HCT116 (cell line): ENCODE measurements around the gene ARHGEF3. TPM values are rescaled to one million over a fixed set of nuclear protein-coding genes. Genes with fewer than 3 reads are reported as not detected.

Source experiments
- ATAC-seq: fragments of 200-7000 bp; cut with Tn5 transposase; 2 replicates; pipeline ENCODE4 v1.9.1; 2020; ENCODE audit warnings: mild to moderate bottlenecking, moderate library complexity
- BruUV-seq: library from RNA; stranded (reverse); fragments of 400-500 nt; replicated peaks from 2 replicates; lab custom pipeline; 2021; lab: Mats Ljungman, UMichigan
- CTCF ChIA-PET: fragments of 300-600 bp; sonication (Branson Sonifier 250); formaldehyde crosslinking; loops from one replicate; lab custom pipeline; 2021; ENCODE audit warnings: antibody characterized with exemption; lab: Charles Lee
- POLR2A ChIA-PET: fragments of 300-600, 350-600 bp; sonication (Branson Sonifier 250); formaldehyde crosslinking; loops from one replicate; lab custom pipeline; 2021; ENCODE audit warnings: antibody characterized with exemption; lab: Charles Lee
- RAD21 ChIA-PET, 2 experiments: fragments of 300-600 bp; sonication (Branson Sonifier 250); formaldehyde crosslinking; loops; one replicate each; lab custom pipeline; 2023; ENCODE audit warnings: low total read pairs in 2 of 2; ENCODE audit not compliant: uncharacterized antibody in 2 of 2, unreplicated experiment in 2 of 2, low non-redundant PET in 1 of 2; lab: Charles Lee
- DNase-seq: peaks from one replicate; pipeline ENCODE4 v3.0.0-alpha.2; 2010; ENCODE audit warnings: low read depth, low spot score
- H2AFZ ChIP-seq: fragments of 200-600 bp; shearing (Covaris generic), sonication (generic); 2 replicates; pipeline ENCODE4 v1.6.1; 2017; ENCODE audit warnings: low read depth, mixed run types, mixed read lengths, antibody characterized with exemption, low read length; ENCODE audit not compliant: poor library complexity, severe bottlenecking
- H3K27ac ChIP-seq: 2 replicates; pipeline ENCODE4 v1.5.1; 2012; ENCODE audit warnings: low read depth, low read length
- H3K27me3 ChIP-seq: fragments of 200-600 bp; sonication (generic); 2 replicates; pipeline ENCODE4 v1.6.1; 2016; ENCODE audit warnings: mixed run types, low read length, mixed read lengths; ENCODE audit not compliant: insufficient read depth
- H3K36me3 ChIP-seq, 2 experiments: fragments of 200-500 bp in 1 of 2; fragments of 200-600 bp in 1 of 2; sonication (Bioruptor generic) in 1 of 2; sonication (generic) in 1 of 2; 2 replicates each; pipeline versions ENCODE4 v1.5.1 to v1.6.1; 2014 to 2016; ENCODE audit warnings: low read length in 2 of 2, inconsistent platforms in 1 of 2, mixed read lengths in 1 of 2, mixed run types in 1 of 2; ENCODE audit not compliant: insufficient read depth in 2 of 2, control insufficient read depth in 1 of 2
- H3K4me1 ChIP-seq, 2 experiments: fragments of 200-600 bp in 1 of 2; sonication (generic) in 1 of 2; 2 replicates each; pipeline versions ENCODE4 v1.5.1 to v1.6.1; 2012 to 2017; ENCODE audit warnings: low read length in 2 of 2, inconsistent platforms in 1 of 2, mild to moderate bottlenecking in 1 of 2, mixed read lengths in 1 of 2, mixed run types in 1 of 2, moderate library complexity in 1 of 2; ENCODE audit not compliant: insufficient read depth in 2 of 2, control insufficient read depth in 1 of 2
- H3K4me2 ChIP-seq: fragments of 200-600 bp; sonication (generic); 2 replicates; pipeline ENCODE4 v1.6.1; 2017; ENCODE audit warnings: mixed run types, low read length, mixed read lengths
- H3K4me3 ChIP-seq, 2 experiments: fragments of 200-600 bp in 1 of 2; sonication (generic) in 1 of 2; replicated peaks in 1 of 2; 2 replicates each; pipeline ENCODE4 v1.5.1; 2011 to 2016; ENCODE audit warnings: low read length in 2 of 2, control low read depth in 1 of 2, low read depth in 1 of 2, mild to moderate bottlenecking in 1 of 2, mixed read lengths in 1 of 2, mixed run types in 1 of 2
- H3K79me2 ChIP-seq: fragments of 200-600 bp; sonication (generic); 2 replicates; pipeline ENCODE4 v1.6.1; 2017; ENCODE audit warnings: mild to moderate bottlenecking, mixed run types, low read length, moderate library complexity, mixed read lengths; ENCODE audit not compliant: insufficient read depth
- H3K9ac ChIP-seq: fragments of 200-600 bp; sonication (generic); 2 replicates; pipeline ENCODE4 v1.6.1; 2016; ENCODE audit warnings: low read length, mixed read lengths
- H3K9me2 ChIP-seq: fragments of 200-600 bp; sonication (generic), shearing (Covaris generic); 2 replicates; pipeline ENCODE4 v1.6.1; 2017; ENCODE audit warnings: mixed run types, mild to moderate bottlenecking, moderate library complexity; ENCODE audit not compliant: insufficient read depth
- H3K9me3 ChIP-seq, 2 experiments: fragments of 200-500 bp in 1 of 2; fragments of 200-600 bp in 1 of 2; sonication (Bioruptor generic) in 1 of 2; sonication (generic) in 1 of 2; 2 replicates each; pipeline ENCODE4 v1.6.1; 2014 to 2017; ENCODE audit warnings: low read length in 2 of 2, mixed read lengths in 2 of 2, inconsistent platforms in 1 of 2, low read depth in 1 of 2, mild to moderate bottlenecking in 1 of 2, mixed run types in 1 of 2, moderate library complexity in 1 of 2; ENCODE audit not compliant: control insufficient read depth in 1 of 2, insufficient read depth in 1 of 2
- H4K20me1 ChIP-seq: fragments of 200-600 bp; sonication (generic), shearing (Covaris generic); 2 replicates; pipeline ENCODE4 v1.6.1; 2017; ENCODE audit warnings: mixed run types, mild to moderate bottlenecking, moderate library complexity; ENCODE audit not compliant: insufficient read depth
- CBX3 ChIP-seq: IDR thresholded peaks from 2 replicates; pipeline ENCODE4 v1.6.1; 2012; ENCODE audit warnings: low read depth
- CEBPB ChIP-seq: IDR thresholded peaks from 2 replicates; pipeline ENCODE4 v1.6.1; 2012; ENCODE audit warnings: low read depth
- CTCF ChIP-seq, 3 experiments: fragments of 200-600 bp in 1 of 3; sonication (generic) in 1 of 3; IDR thresholded peaks in 2 of 3; conservative IDR thresholded peaks in 1 of 3; 2 replicates each; pipeline ENCODE4 v1.5.1; 2012 to 2017; ENCODE audit warnings: low read depth in 2 of 3, low read length in 2 of 3, antibody characterized with exemption in 1 of 3, borderline replicate concordance in 1 of 3, control low read depth in 1 of 3, mild to moderate bottlenecking in 1 of 3, mixed read lengths in 1 of 3, mixed run types in 1 of 3, moderate library complexity in 1 of 3; ENCODE audit not compliant: insufficient read depth in 1 of 3
- ELF1 ChIP-seq: IDR thresholded peaks from 2 replicates; pipeline ENCODE4 v1.6.1; 2012; ENCODE audit warnings: low read depth, borderline replicate concordance
- JUND ChIP-seq: IDR thresholded peaks from 2 replicates; pipeline ENCODE4 v1.6.1; 2012
- RAD21 ChIP-seq: IDR thresholded peaks from 2 replicates; pipeline ENCODE4 v1.6.1; 2012; ENCODE audit warnings: low read depth, mild to moderate bottlenecking
- SP1 ChIP-seq: IDR thresholded peaks from 2 replicates; pipeline ENCODE4 v1.6.1; 2012; ENCODE audit warnings: low read depth
- ZFX ChIP-seq: fragments of 450-650 bp; IDR thresholded peaks from 2 replicates; pipeline ENCODE4 v1.6.1; 2017
- intact Hi-C: fragments of 100-400 bp; cut with micrococcal nuclease; formaldehyde crosslinking; loops from 2 replicates; pipeline ENCODE4 v1.10.0; 2022
- total RNA-seq: library from RNA; stranded (reverse); gene quantifications from one replicate; pipeline ENCODE4 v1.2.1, GENCODE V29; 2021; ENCODE audit not compliant: unreplicated experiment
- TF ChIP-seq, protein P1 (sequence below): IDR thresholded peaks from 2 replicates; pipeline ENCODE4 v1.6.1; 2012

The ARHGEF3 gene
- total RNA-seq, 1 experiment from 2014 or later, result 18.1 TPM

- Histone ChIP-seq H3K36me3 (no peaks in the 10 kb centered on the region), H3K27me3 (no peaks in the 10 kb centered on the region), H3K9me2 (no peaks in the 10 kb centered on the region), H2AFZ (no peak overlapping the region), H3K27ac (no peak overlapping the region), H3K4me3 (no peak overlapping the region), H4K20me1 (no peaks in the 10 kb centered on the region), H3K4me1 (peaks cover 11 to 19% of the 10 kb centered on the region in 2 experiments), H3K4me2 (no peak overlapping the region), H3K9me3 (no peaks in the 10 kb centered on the region), H3K79me2 (no peaks in the 10 kb centered on the region), H3K9ac (no peak overlapping the region)
- ChIA-PET POLR2A (no interaction called here), RAD21 (no interaction called here), CTCF (interaction anchor here (2.8 kb wide), 1 partner anchor 12 kb away, joined by 19 read pairs; no protein-coding TSS in a partner anchor)
- intact Hi-C loops, result no loop called here
- no TSS peak for BruUV-seq
- DNase-seq (no peak), ATAC-seq (no peak)
- TF ChIP-seq JUND, result no peak
- TF ChIP-seq CBX3, result no peak
- TF ChIP-seq ZFX, result no peak
- TF ChIP-seq, protein P1, sequence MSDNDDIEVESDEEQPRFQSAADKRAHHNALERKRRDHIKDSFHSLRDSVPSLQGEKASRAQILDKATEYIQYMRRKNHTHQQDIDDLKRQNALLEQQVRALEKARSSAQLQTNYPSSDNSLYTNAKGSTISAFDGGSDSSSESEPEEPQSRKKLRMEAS, result no peak
Measured at GRCh38 chr3:56787784-56788256, 13.9 kb downstream of the ARHGEF3 start.

GRCh38 chr3:56787258-56787775, 14.4 kb downstream of the ARHGEF3 start:
- Histone ChIP-seq H3K79me2 (no peaks in the 10 kb centered on the region), H2AFZ (no peak overlapping the region), H3K4me2 (no peak overlapping the region), H3K4me3 (no peak overlapping the region), H3K36me3 (no peaks in the 10 kb centered on the region), H3K27ac (no peak overlapping the region), H3K9me3 (no peaks in the 10 kb centered on the region), H4K20me1 (no peaks in the 10 kb centered on the region), H3K9ac (no peak overlapping the region), H3K9me2 (no peaks in the 10 kb centered on the region), H3K4me1 (peaks cover 11 to 19% of the 10 kb centered on the region in 2 experiments), H3K27me3 (no peaks in the 10 kb centered on the region)
- POLR2A ChIA-PET, result no interaction called here
- ATAC-seq, result no peak
- DNase-seq, result no peak
- intact Hi-C loops, result no loop called here
- BruUV-seq, result no TSS peak
- CTCF ChIA-PET, result interaction anchor here (1.9 kb wide), 1 partner anchor 12 kb away, joined by 6 read pairs; no protein-coding TSS in a partner anchor
- RAD21 ChIA-PET, result no interaction called here
- TF ChIP-seq ZFX, result no peak
- no peak for TF ChIP-seq CEBPB
- no peak for TF ChIP-seq ELF1
- no peak for TF ChIP-seq SP1
- TF ChIP-seq RAD21, result no peak
- TF ChIP-seq CTCF (IDR thresholded peaks at IDR 0.05 in 2 of 3, conservative IDR thresholded peaks at IDR 0.05 in 1 of 3; ENCODE audit: borderline replicate concordance in 1 of 3, insufficient read depth in 1 of 3, low read depth in 2 of 3, low read length in 2 of 3), result no peak
- TF ChIP-seq, protein P1, result no peak
- no peak for TF ChIP-seq JUND
